OCI-LY1 (cell line): Measurements from ENCODE around the gene CPA2.

ENCODE experiments used
- EZH2 ChIP-seq: fragments of 200-600 bp; sonication (generic), shearing (Covaris generic); IDR thresholded peaks from 2 replicates; pipeline ENCODE4 v1.8.0; 2017; ENCODE audit warnings: borderline replicate concordance, mixed run types, mild to moderate bottlenecking, antibody characterized with exemption, low read length, moderate library complexity, mixed read lengths
- TF ChIP-seq, protein P1 (sequence below): fragments of 200-600 bp; sonication (generic), shearing (Covaris generic); IDR thresholded peaks from 2 replicates; pipeline ENCODE4 v1.5.1; 2017; ENCODE audit warnings: mild to moderate bottlenecking, antibody characterized with exemption, low read length, moderate library complexity, mixed read lengths

GRCh38 chr7:130304878-130305277, 38.2 kb downstream of the CPA2 start:
- TF ChIP-seq, protein P1, sequence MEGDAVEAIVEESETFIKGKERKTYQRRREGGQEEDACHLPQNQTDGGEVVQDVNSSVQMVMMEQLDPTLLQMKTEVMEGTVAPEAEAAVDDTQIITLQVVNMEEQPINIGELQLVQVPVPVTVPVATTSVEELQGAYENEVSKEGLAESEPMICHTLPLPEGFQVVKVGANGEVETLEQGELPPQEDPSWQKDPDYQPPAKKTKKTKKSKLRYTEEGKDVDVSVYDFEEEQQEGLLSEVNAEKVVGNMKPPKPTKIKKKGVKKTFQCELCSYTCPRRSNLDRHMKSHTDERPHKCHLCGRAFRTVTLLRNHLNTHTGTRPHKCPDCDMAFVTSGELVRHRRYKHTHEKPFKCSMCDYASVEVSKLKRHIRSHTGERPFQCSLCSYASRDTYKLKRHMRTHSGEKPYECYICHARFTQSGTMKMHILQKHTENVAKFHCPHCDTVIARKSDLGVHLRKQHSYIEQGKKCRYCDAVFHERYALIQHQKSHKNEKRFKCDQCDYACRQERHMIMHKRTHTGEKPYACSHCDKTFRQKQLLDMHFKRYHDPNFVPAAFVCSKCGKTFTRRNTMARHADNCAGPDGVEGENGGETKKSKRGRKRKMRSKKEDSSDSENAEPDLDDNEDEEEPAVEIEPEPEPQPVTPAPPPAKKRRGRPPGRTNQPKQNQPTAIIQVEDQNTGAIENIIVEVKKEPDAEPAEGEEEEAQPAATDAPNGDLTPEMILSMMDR = no peak
- no peak for TF ChIP-seq EZH2
